HCT116 (cell line): ENCODE data around the gene AGPAT2. TPM values are rescaled to one million over a fixed set of nuclear protein-coding genes. Genes with fewer than 3 reads are reported as not detected.

ENCODE experiments used
- ATAC-seq: fragments of 200-7000 bp; cut with Tn5 transposase; 2 replicates; pipeline ENCODE4 v1.9.1; 2020; ENCODE audit warnings: mild to moderate bottlenecking, moderate library complexity
- BruUV-seq: library from RNA; stranded (reverse); fragments of 400-500 nt; replicated peaks from 2 replicates; lab custom pipeline; 2021; lab: Mats Ljungman, UMichigan
- CTCF ChIA-PET: fragments of 300-600 bp; sonication (Branson Sonifier 250); formaldehyde crosslinking; loops from one replicate; lab custom pipeline; 2021; ENCODE audit warnings: antibody characterized with exemption; lab: Charles Lee
- POLR2A ChIA-PET: fragments of 300-600, 350-600 bp; sonication (Branson Sonifier 250); formaldehyde crosslinking; loops from one replicate; lab custom pipeline; 2021; ENCODE audit warnings: antibody characterized with exemption; lab: Charles Lee
- RAD21 ChIA-PET, 2 experiments: fragments of 300-600 bp; sonication (Branson Sonifier 250); formaldehyde crosslinking; loops; one replicate each; lab custom pipeline; 2023; ENCODE audit warnings: low total read pairs in 2 of 2; ENCODE audit not compliant: uncharacterized antibody in 2 of 2, unreplicated experiment in 2 of 2, low non-redundant PET in 1 of 2; lab: Charles Lee
- DNase-seq: peaks from one replicate; pipeline ENCODE4 v3.0.0-alpha.2; 2010; ENCODE audit warnings: low read depth, low spot score
- H2AFZ ChIP-seq: fragments of 200-600 bp; shearing (Covaris generic), sonication (generic); 2 replicates; pipeline ENCODE4 v1.6.1; 2017; ENCODE audit warnings: low read depth, mixed run types, mixed read lengths, antibody characterized with exemption, low read length; ENCODE audit not compliant: poor library complexity, severe bottlenecking
- H3K27ac ChIP-seq: 2 replicates; pipeline ENCODE4 v1.5.1; 2012; ENCODE audit warnings: low read depth, low read length
- H3K27me3 ChIP-seq: fragments of 200-600 bp; sonication (generic); 2 replicates; pipeline ENCODE4 v1.6.1; 2016; ENCODE audit warnings: mixed run types, low read length, mixed read lengths; ENCODE audit not compliant: insufficient read depth
- H3K36me3 ChIP-seq, 2 experiments: fragments of 200-500 bp in 1 of 2; fragments of 200-600 bp in 1 of 2; sonication (Bioruptor generic) in 1 of 2; sonication (generic) in 1 of 2; 2 replicates each; pipeline versions ENCODE4 v1.5.1 to v1.6.1; 2014 to 2016; ENCODE audit warnings: low read length in 2 of 2, inconsistent platforms in 1 of 2, mixed read lengths in 1 of 2, mixed run types in 1 of 2; ENCODE audit not compliant: insufficient read depth in 2 of 2, control insufficient read depth in 1 of 2
- H3K4me1 ChIP-seq, 2 experiments: fragments of 200-600 bp in 1 of 2; sonication (generic) in 1 of 2; 2 replicates each; pipeline versions ENCODE4 v1.5.1 to v1.6.1; 2012 to 2017; ENCODE audit warnings: low read length in 2 of 2, inconsistent platforms in 1 of 2, mild to moderate bottlenecking in 1 of 2, mixed read lengths in 1 of 2, mixed run types in 1 of 2, moderate library complexity in 1 of 2; ENCODE audit not compliant: insufficient read depth in 2 of 2, control insufficient read depth in 1 of 2
- H3K4me2 ChIP-seq: fragments of 200-600 bp; sonication (generic); 2 replicates; pipeline ENCODE4 v1.6.1; 2017; ENCODE audit warnings: mixed run types, low read length, mixed read lengths
- H3K4me3 ChIP-seq, 2 experiments: fragments of 200-600 bp in 1 of 2; sonication (generic) in 1 of 2; replicated peaks in 1 of 2; 2 replicates each; pipeline ENCODE4 v1.5.1; 2011 to 2016; ENCODE audit warnings: low read length in 2 of 2, control low read depth in 1 of 2, low read depth in 1 of 2, mild to moderate bottlenecking in 1 of 2, mixed read lengths in 1 of 2, mixed run types in 1 of 2
- H3K79me2 ChIP-seq: fragments of 200-600 bp; sonication (generic); 2 replicates; pipeline ENCODE4 v1.6.1; 2017; ENCODE audit warnings: mild to moderate bottlenecking, mixed run types, low read length, moderate library complexity, mixed read lengths; ENCODE audit not compliant: insufficient read depth
- H3K9ac ChIP-seq: fragments of 200-600 bp; sonication (generic); 2 replicates; pipeline ENCODE4 v1.6.1; 2016; ENCODE audit warnings: low read length, mixed read lengths
- H3K9me2 ChIP-seq: fragments of 200-600 bp; sonication (generic), shearing (Covaris generic); 2 replicates; pipeline ENCODE4 v1.6.1; 2017; ENCODE audit warnings: mixed run types, mild to moderate bottlenecking, moderate library complexity; ENCODE audit not compliant: insufficient read depth
- H3K9me3 ChIP-seq, 2 experiments: fragments of 200-500 bp in 1 of 2; fragments of 200-600 bp in 1 of 2; sonication (Bioruptor generic) in 1 of 2; sonication (generic) in 1 of 2; 2 replicates each; pipeline ENCODE4 v1.6.1; 2014 to 2017; ENCODE audit warnings: low read length in 2 of 2, mixed read lengths in 2 of 2, inconsistent platforms in 1 of 2, low read depth in 1 of 2, mild to moderate bottlenecking in 1 of 2, mixed run types in 1 of 2, moderate library complexity in 1 of 2; ENCODE audit not compliant: control insufficient read depth in 1 of 2, insufficient read depth in 1 of 2
- H4K20me1 ChIP-seq: fragments of 200-600 bp; sonication (generic), shearing (Covaris generic); 2 replicates; pipeline ENCODE4 v1.6.1; 2017; ENCODE audit warnings: mixed run types, mild to moderate bottlenecking, moderate library complexity; ENCODE audit not compliant: insufficient read depth
- CBX3 ChIP-seq: IDR thresholded peaks from 2 replicates; pipeline ENCODE4 v1.6.1; 2012; ENCODE audit warnings: low read depth
- CTCF ChIP-seq, 3 experiments: fragments of 200-600 bp in 1 of 3; sonication (generic) in 1 of 3; IDR thresholded peaks in 2 of 3; conservative IDR thresholded peaks in 1 of 3; 2 replicates each; pipeline ENCODE4 v1.5.1; 2012 to 2017; ENCODE audit warnings: low read depth in 2 of 3, low read length in 2 of 3, antibody characterized with exemption in 1 of 3, borderline replicate concordance in 1 of 3, control low read depth in 1 of 3, mild to moderate bottlenecking in 1 of 3, mixed read lengths in 1 of 3, mixed run types in 1 of 3, moderate library complexity in 1 of 3; ENCODE audit not compliant: insufficient read depth in 1 of 3
- EGR1 ChIP-seq: IDR thresholded peaks from 2 replicates; pipeline ENCODE4 v1.6.1; 2012; ENCODE audit warnings: low read depth
- POLR2AphosphoS5 ChIP-seq: IDR thresholded peaks from 2 replicates; pipeline ENCODE4 v1.6.1; 2011; ENCODE audit warnings: mild to moderate bottlenecking, low read depth, low read length, moderate library complexity
- RAD21 ChIP-seq: IDR thresholded peaks from 2 replicates; pipeline ENCODE4 v1.6.1; 2012; ENCODE audit warnings: low read depth, mild to moderate bottlenecking
- TCF7L2 ChIP-seq: IDR thresholded peaks from 2 replicates; pipeline ENCODE4 v1.7.0; 2011; ENCODE audit warnings: borderline replicate concordance, inconsistent platforms; ENCODE audit not compliant: insufficient read depth, insufficient read length; ENCODE audit errors: extremely low read depth
- ZBTB33 ChIP-seq: IDR thresholded peaks from 2 replicates; pipeline ENCODE4 v1.6.1; 2011; ENCODE audit warnings: mild to moderate bottlenecking, low read length, moderate library complexity; ENCODE audit not compliant: insufficient replicate concordance; ENCODE audit errors: extremely low read depth
- ZFX ChIP-seq: fragments of 450-650 bp; IDR thresholded peaks from 2 replicates; pipeline ENCODE4 v1.6.1; 2017
- intact Hi-C: fragments of 100-400 bp; cut with micrococcal nuclease; formaldehyde crosslinking; loops from 2 replicates; pipeline ENCODE4 v1.10.0; 2022
- total RNA-seq: library from RNA; stranded (reverse); gene quantifications from one replicate; pipeline ENCODE4 v1.2.1, GENCODE V29; 2021; ENCODE audit not compliant: unreplicated experiment

Gene AGPAT2
- total RNA-seq, 1 experiment from 2014 or later = 86.0 TPM

- CTCF ChIA-PET = interaction anchor here (0.8 to 7.4 kb wide), 4 partner anchors 8 to 139 kb away, joined by 3 to 108 read pairs (median 3); no protein-coding TSS in a partner anchor
- RAD21 ChIA-PET = interaction anchor here (0.6 to 2.1 kb wide), 7 partner anchors 48 to 140 kb away, joined by 3 to 9 read pairs (median 3); no protein-coding TSS in a partner anchor
- peak; percentile 59 for ATAC-seq
- no peak overlapping the region; the same call in 1 of the 2 replicates for H3K27ac ChIP-seq
- H3K4me3 ChIP-seq = no peak overlapping the region
- no peaks in the 10 kb centered on the region for H3K27me3 ChIP-seq
- peak; percentile 90 for TF ChIP-seq RAD21
- no peak for TF ChIP-seq ZBTB33
- no peak for TF ChIP-seq TCF7L2
- TF ChIP-seq EGR1 = no peak
- no peak for TF ChIP-seq CBX3
- TF ChIP-seq POLR2AphosphoS5 = no peak
- no peak for TF ChIP-seq ZFX
- peak; percentile 24 to 57 (median 33); a peak in 3 of 6 replicates for TF ChIP-seq CTCF (IDR thresholded peaks at IDR 0.05 in 2 of 3, conservative IDR thresholded peaks at IDR 0.05 in 1 of 3; ENCODE audit: borderline replicate concordance in 1 of 3, insufficient read depth in 1 of 3, low read depth in 2 of 3, low read length in 2 of 3)
- peaks cover 0 to 4% of the 10 kb centered on the region in 2 experiments; a peak in 2 of 4 replicates for H3K4me1 ChIP-seq
- POLR2A ChIA-PET = interaction anchor here (1.4 kb wide), 1 partner anchor 85 kb away, joined by 4 read pairs; no protein-coding TSS in a partner anchor
- no peaks in the 10 kb centered on the region for H4K20me1 ChIP-seq
- H3K9ac ChIP-seq = no peak overlapping the region
- H3K79me2 ChIP-seq = no peaks in the 10 kb centered on the region
- BruUV-seq = no TSS peak
- no peaks in the 10 kb centered on the region for H3K9me3 ChIP-seq
- no peak overlapping the region for H3K4me2 ChIP-seq
- H3K9me2 ChIP-seq = no peaks in the 10 kb centered on the region
- no peak for DNase-seq
- intact Hi-C loops = loop anchor here (1.0 kb wide), 1 partner anchor 137 kb away; no protein-coding TSS in a partner anchor
- H3K36me3 ChIP-seq = no peaks in the 10 kb centered on the region
- H2AFZ ChIP-seq = no peak overlapping the region
Measured at GRCh38 chr9:136625101-136626065, 61.9 kb downstream of the AGPAT2 start.
